Activated CD4-positive, CD25-positive, alpha-beta regulatory T cell treated with anti-CD3 and anti-CD28 coated beads, Interleukin-2, amount 50 U/mL, for 24 hours (primary cell): Measurements from ENCODE around the gene ARHGAP44.
"Not testable (repeated sequence)": the region's sequence is repeated elsewhere in the genome, so short reads cannot be mapped to it uniquely, and the experiment has no call there.

Experiments used
- ATAC-seq, 2 donors: fragments of 150-1000 bp; cut with Tn5 transposase; one replicate each; pipeline ENCODE4 v1.10.0; 2021; ENCODE audit warnings: mild to moderate bottlenecking in 1 of 2, moderate library complexity in 1 of 2

ARHGAP44 gene

DNA sequence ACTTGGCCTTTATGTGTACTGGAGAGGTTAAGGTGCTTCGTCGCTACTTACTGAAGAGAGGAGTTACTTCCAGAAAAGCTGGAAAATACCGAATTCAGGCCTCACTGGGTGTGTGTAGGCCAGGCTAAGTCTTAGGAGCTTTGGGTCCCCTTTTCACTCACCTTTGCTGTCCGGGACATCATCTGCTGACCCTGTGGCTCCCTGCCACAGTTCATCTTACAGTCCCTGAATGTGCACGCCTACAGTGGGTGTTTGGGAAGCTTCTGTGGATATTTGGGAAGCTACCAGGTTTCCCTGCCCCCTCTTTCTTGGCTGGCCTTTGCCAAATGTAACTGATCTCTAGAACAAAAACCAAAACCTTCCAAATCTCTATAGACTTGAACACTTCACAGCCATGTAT is 177.1 kb downstream of the ARHGAP44 start:
- no peak for ATAC-seq

DNA sequence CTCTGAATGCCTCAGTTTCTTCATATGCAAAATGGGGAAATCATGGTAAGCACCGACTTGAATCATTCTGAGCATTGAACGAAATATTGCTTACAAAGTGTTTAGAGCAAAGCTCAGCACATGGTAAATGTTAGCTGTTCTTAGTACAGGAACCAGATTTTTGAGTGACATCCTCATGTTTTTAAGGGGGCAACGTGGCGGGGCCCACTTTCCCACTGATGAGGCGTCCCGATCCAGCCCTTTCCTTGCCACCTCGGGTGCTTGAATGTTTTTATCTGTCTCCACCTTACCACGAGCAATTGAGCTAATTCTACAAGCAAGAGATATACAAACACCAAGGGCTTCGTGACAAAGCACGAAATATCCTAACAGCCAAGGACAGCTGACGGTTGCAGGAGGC is 178.7 kb downstream of the ARHGAP44 start:
- no peak for ATAC-seq

DNA sequence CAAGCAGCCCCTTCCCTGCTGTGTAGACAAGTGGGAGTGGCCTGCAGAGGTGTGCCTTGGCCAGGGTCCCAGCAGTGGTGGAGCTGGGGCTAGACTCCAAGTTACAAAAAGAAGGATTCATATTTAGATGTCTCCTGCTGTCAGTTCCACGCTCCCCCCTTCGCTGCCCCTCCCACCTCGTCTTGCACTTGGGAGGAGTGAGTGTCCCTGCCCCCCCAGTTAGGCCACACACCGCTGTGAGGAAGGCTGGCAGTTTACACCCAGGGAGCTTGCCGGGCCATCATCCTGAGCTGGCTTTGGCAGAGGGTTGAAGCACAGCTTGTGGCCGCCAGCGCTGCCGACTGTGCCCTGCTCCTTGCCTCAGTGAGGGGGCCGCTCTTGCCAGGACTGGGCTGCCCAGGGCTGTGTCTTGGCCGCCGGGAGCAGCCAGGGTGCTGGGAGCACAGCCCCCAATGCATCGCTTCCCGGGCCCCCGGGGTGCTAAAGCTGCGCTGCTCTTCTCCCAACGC is 184.3 kb downstream of the ARHGAP44 start:
- ATAC-seq: no peak

DNA sequence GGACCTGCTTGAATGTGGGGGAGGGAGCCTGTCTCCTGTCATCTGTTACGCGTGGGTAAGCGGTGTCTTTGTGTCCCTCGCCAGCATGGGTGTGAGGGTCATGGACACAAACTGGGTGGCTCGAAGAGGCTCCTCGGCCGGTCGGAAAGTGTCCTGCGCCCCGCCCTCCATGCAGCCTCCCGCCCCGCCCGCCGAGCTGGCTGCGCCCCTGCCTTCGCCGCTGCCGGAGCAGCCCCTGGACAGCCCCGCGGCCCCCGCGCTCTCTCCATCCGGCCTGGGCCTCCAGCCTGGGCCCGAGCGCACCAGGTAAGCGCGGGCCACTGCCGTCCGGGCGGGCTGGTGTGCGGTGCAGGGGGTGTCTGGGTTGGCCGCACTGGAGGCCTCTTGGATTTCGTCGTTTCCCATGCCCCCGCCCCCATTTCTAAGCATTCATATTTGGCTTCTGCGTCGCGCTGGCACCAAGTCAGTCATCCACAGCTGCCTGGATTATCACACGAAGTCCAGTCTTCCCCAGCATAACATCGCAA is 184.8 kb downstream of the ARHGAP44 start:
- ATAC-seq: no peak

DNA sequence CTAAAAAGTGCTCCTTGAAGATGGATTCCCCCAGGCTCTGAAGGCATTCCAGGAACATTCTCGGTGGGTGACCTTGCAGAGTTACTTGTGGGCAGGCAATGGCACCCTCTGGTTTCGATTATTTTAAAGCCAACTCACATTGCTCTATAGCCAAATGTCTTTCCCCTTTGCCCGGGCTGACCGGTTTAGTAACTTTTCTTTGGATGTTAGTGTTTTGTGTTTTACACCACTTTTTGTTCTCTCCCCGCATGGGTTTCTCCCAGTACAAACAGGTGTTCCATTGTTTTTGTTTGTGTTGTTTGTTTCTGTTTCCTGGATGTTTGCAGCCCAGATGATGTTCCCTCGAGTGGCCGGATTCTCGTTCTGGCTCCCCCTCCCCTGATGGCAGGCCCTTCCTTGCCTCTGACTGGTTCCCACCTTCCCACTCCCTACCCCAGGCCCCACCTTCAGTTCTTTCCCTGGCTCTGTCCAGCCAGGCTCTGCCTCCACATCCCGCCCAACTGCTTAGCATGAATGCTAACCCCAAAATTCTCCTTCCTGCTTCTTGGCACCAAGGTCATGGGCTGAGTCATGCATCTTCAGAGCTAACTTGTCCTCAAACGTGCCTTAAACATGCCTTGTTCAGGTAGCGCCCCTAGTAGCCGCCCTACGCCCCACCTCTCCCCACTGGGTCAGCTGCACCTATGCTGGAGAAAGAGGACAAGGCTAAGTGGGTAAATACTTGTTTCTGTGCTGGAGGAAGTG is 187.9 kb downstream of the ARHGAP44 start:
- no peak for ATAC-seq

DNA sequence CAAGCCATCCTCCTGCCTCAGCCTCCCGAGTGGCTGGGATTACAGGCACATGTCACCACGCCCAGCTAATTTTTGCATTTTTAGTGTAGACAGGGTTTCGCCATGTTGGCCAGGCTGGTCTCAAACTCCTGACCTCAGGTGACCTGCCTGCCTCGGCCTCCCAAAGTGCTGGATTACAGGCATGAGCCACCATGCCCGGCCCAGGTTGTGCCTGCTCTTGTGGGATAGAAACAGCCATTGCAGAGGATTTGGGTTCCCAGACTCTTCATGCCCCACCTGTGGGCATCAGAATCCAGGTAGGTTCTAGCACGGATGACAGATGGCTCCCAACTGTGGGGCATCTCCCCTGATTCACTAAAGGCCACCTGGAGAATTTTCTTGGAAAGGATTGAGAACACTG is 189.5 kb downstream of the ARHGAP44 start:
- ATAC-seq: not testable (repeated sequence)

DNA sequence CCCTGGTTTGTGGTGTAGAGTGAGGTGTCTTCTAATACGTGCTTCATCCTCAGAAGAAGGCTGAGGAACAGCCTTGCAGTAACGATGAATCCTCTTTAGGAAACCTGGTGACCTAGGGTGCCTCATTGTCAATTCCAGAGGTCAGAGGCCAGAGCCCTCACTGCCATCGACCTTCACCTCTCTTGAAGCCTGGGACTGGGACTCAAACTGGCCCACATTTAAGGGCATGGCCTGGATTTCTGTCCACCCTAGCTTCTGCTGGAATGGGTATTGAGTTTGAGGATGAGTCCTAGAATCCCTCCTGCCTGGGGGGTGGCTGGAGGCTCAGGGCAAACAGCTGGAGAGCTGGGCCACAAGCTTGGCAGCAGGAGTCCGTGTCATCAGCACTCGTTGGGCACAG is 189.9 kb downstream of the ARHGAP44 start:
- ATAC-seq: no peak

DNA sequence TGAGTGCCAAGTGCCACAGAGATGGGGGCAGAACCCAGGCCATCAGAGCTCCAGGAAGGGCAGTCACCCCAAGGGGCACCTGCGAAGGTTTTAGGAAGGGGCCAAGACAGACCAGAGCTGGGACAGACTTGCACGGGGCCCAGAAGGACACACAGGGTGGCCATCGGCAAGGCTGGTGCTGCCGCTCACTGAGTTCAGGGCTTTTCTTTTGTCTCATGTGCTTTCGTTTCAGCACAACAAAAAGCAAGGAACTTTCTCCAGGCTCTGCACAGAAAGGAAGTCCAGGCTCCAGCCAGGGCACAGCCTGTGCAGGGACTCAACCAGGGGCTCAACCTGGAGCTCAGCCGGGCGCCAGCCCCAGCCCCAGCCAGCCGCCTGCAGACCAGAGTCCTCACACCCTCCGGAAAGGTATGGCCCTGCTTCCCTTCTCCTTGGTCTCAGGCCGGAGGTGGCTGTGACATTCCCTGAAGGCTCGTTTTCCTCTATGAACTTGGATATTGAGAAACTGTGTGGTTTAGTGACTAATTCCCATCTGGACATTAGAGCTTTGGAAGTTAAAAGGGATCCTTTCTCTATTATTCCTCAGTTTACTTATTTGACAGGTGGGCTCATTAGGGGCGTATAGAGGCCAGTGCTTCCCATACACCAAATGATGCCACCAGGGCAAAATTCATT is 190.7 kb downstream of the ARHGAP44 start:
- ATAC-seq: no peak

DNA sequence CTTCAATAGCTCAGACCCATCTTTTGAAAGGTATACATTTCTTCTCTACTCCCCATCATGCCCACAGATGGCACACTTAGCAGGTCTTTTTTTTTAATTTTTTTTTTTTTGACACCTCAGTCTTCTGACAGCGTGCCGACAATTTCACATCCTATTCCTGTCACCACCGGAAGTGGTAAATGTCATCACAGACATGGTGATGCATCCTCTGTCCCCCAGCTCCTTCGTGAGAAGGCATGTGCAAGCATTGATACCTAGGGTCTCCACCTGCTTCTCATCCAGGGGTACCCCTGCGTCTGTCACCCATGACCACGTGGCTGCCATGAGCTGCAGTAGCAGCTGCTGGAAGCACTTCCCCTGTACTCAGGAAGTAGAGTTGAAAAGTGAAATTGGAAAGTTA is 192.9 kb downstream of the ARHGAP44 start:
- ATAC-seq: no peak

DNA sequence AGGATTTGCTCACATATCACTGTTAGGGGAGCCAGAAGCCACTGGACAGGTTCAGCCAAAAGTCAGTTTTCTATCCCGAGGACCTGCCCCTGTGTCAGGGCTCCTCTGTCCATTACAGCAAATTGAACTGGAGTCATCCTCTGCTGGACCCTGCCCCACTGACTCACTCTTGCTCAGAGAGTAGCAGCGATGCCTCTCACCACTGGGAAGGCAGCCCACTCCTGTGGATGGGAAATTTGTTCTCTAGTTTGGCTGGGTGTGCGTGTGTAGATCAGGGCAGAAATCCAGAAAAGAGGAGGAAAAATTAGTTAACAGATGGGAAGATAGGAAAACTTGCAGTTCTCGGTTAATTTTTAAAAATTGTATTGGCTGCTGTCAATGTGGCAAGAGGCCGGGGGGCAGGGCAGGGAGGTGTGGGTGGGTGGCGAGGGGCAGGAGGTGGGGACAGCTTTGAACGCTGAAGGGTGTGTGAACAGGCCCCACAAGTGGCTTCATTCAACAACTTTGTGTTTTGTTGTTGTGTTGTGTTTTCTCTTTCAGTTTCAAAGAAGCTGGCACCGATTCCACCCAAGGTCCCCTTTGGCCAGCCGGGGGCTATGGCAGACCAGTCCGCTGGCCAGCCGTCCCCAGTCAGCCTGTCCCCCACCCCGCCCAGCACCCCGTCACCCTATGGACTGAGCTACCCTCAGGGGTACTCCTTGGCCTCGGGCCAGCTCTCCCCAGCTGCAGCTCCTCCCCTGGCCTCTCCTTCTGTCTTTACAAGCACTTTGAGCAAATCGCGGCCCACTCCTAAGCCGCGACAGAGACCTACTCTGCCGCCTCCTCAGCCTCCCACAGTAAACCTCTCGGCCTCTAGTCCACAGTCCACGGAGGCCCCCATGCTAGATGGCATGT is 194.9 kb downstream of the ARHGAP44 start:
- ATAC-seq: no peak

DNA sequence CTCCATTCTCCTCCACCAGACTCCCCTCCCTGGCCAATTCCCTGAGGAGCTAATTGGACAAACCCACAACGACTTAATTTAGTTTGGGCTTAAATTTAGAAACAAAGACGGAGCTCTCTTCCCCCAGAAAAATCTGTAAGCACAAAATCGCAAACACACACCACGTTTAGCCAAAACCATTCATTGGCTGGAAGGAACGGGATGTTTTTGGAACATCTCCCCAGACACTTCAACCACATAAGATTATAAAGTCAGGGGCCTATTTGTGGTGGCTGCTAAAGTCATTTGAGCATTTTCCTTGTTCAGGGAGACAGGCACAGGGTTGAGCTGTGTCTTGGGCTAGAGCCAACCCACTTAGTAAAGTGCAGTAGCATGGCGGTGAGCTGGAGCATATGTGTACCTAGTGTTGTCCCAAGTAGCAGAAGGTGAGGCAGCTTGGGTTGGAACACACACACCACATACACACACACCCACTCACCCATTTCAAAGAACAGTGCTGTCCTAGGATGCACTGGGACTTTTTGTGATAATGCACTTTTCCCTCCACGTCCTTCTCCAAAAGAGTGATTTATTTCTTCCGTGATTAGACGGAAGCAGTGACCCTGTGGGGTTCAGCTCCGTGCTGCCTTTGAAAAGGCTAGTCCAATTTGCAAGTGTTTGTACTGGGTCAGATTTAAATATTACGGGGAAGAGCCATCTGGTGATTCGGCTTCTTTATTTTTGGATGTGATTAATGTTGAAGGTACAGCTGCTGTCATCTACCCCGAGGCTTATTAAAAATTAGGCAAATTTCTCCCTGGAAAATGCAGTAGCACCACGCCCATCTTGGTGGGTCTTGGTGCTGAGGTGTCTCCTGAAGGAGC is 196.4 kb downstream of the ARHGAP44 start:
- no peak for ATAC-seq

DNA sequence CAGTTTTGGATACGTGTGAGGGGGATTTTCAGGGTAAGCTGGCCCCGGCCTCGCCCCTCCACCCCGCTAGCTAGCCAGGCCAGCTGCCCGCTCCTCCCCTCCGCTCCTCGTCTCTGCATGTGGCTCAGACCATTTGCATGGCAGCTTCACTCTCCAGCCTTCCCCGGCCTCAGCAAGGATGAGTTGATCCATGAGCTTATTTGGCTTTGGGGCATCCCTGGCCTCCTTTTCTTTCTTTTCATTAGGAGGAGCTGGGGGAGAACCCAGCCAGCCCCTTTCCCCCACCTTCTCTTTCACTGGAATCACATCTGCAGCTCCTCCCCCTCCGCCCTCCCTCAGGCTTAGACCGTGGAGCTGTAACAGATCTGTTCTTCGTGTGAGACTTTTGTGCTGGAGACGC is 197.8 kb downstream of the ARHGAP44 start:
- ATAC-seq: no peak

DNA sequence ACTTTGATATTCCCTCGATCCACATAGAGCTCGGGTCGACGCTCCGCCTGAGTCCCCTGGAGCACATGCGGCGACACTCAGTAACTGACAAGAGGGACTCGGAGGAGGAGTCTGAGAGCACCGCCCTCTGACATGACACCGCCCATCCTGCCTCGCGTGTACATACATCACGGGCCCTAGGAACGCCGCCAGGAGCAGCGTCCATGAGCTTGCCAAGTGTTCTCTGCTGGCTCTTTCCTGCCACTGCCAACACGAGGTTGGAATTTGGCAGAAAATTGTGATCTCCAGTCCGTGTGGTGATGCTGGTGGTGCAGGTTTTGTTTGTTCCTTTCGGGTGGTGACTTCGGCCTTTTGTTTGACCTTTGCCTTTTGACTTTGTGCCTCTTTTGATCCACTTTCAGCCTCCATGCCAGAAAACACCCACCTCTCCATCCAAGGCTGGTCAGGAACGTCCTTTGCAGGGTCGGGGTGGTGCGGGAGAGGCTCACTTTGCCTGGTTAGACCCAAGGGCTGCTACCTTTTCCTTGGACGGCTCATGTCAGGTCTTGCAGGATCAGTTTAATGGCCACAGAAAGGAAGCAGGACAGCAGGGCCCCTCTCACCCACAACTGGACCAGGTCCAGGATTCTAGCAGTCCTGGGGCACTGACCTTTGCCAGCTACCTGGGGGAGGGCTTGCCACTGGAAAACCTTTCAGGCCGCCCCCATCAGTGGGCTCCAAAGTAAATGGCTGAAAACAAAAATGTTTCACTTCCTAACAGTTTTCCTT is 200.9 kb downstream of the ARHGAP44 start:
- ATAC-seq: no peak

DNA sequence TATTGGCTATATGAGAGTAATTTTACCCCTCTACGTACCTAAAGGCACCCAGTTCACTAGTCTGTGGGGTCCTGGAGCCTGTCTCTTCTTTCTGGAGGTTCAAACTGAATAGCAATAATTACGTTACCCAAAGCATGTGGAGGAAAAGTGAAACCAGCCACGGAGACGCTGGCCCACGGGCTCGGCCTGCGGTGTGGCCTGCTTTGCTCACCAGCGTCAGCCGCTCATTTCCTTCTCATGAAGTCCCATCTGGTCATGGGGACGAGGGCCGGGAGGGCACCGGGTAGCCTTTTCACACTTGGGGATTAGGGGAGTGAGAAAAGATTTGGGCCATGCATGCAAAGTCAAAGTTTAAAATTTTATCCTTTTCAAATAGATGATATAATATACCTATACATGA is 201.6 kb downstream of the ARHGAP44 start:
- ATAC-seq: no peak

DNA sequence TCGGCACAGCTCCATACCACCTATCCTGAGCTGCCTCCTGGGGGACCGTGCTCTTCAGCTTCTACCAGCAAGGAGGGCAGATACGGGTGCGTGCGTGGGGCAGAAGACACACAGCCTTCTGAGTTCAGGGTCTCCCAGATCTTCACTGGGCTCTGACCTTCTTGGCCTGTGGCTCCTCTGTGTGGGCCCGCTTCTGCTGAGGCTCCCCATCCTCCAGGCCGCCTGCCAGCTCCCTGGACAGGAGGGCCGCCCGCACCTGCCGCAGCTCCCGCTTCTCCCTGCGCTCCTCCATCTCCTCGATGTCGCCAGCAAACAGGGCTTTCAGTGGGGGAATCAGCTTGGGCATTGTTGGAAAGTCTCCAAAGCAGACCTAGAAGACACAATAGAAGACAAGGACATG is 203.4 kb downstream of the ARHGAP44 start:
- ATAC-seq: no peak

DNA sequence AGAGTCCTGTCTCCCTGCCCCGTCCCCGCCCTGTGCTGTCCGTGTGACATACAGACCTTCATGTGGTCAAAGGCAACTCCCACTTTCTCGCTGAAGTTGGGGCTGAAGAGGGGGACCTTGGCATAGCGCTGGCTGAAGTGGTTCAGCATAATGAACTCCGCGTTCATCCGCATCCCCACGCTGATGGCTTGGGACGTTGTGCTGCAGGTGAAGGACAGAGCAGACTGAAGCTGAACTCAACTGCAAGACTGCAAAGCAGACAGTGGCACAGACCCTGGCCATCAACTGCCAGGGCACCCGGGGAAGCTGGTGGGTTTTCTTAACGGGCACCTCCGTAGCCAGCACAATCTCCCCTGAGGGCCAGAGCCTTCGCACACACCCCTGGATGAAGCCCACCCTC is 204.3 kb downstream of the ARHGAP44 start:
- ATAC-seq: no peak

DNA sequence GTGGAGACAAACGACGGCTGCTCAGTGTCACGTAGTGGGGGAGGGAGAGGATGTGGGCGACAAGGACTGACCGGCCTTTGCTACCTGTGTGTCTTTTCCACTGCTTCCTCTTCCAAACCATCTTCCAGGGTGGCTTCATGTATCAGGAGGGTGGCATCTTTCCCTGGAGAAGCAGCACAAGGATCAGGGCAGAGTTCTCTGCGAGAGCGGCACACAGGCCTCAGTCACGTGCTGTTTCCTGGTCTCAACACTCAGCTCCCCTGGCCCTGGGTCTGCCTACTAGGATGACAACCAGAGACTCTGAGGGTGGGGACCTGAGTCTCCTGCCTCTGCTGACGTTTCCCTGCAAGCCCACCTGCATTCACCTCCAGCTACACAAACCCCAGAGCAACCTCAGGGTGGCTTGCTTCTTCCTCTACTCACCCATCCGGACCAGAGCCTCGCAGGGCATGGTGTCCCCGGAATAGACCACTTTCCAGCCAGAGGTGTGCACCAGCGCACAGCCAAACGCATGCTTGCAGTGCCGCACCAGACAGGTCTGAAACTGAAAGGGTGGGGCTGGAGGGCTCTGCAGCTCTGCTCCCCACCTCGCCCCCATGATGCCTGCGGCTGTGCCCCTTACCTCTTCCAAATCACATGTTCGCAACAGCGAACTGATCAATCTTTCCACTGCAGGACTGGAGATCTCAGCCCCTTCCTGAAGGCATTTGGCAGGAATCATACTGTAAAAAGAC is 205.2 kb downstream of the ARHGAP44 start:
- ATAC-seq: no peak

DNA sequence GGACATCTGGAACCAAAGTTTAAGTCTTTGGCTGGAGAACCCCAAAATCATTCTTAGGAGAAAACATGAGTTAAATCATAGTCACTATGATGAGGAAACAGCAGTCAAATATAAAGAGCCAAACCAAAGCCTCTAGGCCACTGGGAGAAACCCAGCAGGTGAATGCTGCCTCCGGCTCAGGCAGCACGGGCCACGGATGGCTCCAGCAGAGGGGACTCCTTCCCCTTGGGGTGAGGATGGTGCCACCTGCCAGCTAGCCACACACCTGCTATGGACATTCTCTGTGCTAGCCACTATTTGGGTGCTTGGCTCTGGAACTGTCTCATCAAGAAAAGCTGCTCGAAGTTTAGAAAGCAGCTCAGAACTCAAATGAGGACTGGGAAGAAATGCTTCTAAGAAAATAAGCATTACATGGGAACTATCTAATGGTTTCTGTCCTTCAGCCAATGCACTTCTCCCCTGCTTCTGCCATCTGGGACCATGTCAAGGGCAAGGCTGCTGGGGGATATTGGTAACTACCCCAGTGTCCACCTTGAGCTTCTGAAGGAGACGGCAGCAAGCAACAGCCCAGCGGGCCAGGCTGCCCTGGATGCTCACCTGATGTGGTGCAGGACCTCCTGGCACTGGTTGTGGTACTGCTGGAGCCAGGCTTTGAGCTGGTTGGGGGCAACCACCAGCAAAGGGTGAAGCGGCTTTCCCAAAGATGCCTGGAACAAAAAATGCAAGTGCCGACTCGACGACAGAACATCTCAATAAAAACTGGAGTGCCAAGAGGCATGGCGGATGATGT is 206.0 kb downstream of the ARHGAP44 start:
- no peak for ATAC-seq

DNA sequence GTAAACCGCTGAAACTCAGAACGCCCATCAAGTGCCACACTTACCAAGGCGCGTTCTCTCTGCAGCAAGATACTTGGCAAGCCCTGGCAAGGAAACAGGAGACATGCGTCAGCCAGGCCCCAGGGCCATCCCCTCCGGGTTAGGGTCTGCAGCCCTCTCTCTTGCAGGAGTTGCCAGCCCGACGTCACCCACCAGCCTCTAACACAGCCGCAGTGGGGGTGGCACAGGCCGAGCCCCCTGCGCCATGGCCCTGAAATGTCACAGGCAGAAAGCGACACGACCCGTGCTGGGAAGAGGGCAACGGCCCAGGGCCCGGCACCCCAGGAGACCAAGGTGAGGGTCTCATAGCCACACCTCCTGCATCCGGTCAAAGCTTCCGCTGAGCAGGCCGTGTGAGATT is 206.6 kb downstream of the ARHGAP44 start:
- ATAC-seq: no peak

DNA sequence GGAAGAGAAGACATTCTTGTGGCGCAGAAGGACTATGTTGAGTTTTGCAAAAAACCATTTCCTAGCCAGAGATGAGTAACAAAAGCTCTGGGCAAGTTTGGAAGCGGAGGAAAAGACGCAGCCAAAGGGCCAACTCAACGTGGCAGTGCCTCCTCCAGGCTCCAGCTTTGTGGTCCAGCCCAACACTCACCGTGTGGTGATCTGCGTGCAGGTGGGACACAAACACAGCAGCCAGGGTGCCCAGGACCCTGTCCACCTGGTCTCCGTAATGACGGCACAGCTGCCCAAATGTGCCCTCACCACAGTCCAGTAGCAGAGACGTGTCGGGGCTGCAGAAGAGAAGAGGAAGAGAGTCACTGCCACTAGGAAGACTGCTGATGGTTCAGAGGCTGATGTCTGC is 207.1 kb downstream of the ARHGAP44 start:
- no peak for ATAC-seq
